GM18909 (cell line): ENCODE results near the gene LIMA1.
"Not testable (repeated sequence)": the region's sequence is repeated elsewhere in the genome, so short reads cannot be mapped to it uniquely, and the experiment has no call there.

ENCODE experiments used
- ATAC-seq: cut with Tn5 transposase; IDR thresholded peaks from one replicate; pipeline ENCODE4 v1.9.1; 2021; ENCODE audit warnings: mild to moderate bottlenecking; ENCODE audit not compliant: unreplicated experiment, poor library complexity

LIMA1 gene

DNA sequence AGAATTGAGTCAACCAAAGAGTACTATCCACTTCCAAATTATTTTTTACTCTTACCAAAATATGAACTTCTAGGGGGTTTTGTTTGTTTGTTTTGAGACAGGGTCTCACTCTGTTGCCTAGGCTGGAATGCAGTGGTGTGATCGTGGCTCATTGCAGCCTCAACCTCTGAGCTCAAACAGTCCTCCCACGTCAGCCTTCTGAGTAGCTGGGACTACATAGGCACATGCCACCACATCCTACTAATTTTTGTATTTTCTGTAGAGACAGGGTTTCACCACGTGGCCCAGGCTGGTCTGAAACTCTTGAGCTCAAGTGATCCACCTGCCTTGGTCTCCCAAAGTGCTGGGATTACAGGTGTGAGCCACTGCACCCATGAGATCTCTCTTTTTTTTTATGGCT lies 7.4 kb upstream of the LIMA1 start:
- not testable (repeated sequence) for ATAC-seq

DNA sequence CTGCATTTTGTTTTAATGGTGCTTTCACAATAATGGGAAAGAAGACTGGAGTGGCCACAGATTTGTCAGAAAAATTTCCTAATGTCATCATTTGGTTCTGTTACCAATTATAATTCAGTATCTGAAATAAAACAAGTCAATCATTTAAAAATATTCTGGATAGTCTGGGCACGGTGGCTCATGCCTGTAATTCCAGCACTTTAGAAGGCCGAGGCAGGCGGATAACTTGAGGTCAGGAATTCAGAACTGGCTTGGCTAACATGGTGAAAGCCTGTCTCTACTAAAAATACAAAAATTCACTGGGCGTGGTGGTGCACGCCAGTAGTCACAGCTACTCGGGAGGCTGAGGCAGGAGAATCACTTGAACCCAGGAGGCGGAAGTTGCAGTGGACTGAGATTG lies 4.0 kb upstream of the LIMA1 start:
- no peak for ATAC-seq

DNA sequence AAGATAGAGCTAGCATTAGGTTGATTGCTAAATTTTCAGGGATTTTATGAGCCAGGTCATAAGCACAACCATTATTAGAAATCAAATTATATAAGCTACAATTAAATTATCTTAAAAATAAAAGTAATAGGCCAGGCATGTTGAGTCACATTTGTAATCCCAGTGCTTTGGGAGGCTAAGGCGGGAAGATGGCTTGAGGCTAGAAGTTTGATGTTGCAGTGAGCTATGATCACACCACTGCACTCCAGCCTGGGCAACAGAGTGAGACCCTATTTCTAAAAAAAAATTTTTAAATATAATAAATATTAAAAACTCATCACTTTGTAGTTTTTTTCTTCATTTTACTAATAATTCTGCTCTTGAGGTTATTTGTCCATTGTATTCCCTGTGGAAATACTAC lies 1.9 kb upstream of the LIMA1 start:
- ATAC-seq, result no peak

DNA sequence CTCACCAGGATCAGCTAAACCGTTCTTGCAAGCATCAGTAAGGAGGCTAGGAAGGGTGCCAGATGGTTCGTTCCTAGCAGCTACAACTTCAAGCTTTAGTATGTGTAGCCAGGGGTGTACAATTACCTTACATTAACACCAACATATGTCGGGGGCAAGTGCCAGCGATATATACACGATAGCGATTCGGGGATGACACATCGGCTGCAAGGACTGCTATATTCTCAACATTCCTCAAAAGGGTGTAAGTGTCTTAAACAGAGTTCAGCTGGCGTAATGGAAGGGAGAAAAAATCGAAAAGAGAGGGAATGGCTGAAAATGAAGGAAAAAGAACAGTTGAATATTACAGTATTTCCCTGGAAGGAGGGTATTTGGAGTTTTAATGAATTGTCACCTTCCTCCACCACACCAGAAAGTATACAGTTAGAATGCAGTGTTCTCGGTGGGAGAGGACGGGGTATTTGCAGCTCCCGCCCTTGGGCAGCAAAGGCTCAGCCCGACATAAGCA lies 545 bp downstream of the LIMA1 start:
- peak; percentile 24 for ATAC-seq

DNA sequence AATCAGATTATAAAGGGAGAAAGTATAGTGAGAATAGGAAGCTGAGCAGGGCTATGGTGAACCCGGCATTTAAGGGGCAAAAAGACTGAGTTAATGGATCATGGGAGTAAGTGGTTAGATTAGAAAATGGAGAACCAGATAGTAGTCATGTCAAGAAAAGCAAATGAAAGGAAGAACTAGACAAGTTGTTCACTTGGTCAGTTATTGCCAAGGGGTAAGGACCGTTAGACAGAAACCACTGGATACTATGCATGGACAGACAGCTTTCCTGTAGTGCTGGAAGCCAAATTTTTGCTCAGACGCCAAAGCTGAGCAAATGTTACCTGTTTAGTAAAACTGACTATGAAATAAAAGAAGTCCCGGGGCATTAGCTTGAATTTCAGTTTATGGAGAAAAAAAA lies 3.8 kb downstream of the LIMA1 start:
- ATAC-seq, result no peak

DNA sequence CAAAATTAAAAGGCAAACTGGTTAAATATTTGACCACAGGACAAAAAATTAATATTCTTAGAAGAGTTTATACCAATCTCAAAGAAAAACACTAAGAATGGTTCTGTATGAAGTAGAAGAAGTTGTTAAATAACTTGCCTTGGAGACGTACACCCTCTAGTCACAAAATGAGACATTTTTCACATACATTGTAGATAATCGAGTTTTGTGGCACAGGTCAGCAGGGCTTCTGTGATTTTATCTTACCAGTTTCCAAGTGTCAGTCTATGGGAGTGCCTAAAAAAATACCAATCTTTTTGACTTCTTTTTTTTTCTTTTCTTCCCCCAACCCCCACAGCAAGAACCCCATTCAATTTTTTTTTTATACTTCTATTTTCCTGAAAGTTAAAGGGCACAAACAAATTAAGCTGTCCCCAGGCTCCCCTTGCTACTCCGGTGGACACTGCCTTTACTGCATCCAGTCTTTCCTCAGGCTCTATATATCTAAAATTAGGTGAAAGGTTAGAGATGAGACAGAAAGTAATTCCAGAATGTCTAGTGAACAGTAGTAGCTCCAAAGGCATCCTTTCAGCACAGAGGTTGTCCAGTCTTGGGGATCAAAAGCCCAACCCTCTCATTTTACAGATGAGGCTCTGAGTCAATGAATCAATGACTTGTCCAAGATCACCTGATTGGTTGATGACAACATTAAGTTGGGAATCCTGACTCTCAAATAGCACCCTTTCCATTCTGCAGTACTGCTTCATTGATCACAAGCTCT lies 6.2 kb downstream of the LIMA1 start:
- ATAC-seq, result no peak

DNA sequence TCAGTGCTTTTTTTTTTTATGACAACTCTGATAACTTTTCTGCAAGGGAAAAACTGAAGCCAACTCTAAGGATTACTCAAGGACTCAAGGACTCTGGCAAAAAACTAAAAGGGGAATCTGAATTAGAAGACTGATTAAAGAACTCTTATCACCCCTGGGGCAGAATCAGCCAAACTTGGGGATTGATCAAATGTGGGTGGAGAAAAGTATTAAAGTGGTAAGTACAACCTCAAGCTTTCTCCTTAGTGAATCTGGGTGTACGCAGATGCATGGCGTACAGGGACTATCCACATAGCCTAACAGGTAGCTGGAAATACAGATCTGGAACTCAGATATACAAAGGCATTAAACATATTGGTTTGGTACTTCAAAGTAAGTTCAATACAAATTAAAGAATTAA lies 7.3 kb downstream of the LIMA1 start:
- ATAC-seq, result no peak

DNA sequence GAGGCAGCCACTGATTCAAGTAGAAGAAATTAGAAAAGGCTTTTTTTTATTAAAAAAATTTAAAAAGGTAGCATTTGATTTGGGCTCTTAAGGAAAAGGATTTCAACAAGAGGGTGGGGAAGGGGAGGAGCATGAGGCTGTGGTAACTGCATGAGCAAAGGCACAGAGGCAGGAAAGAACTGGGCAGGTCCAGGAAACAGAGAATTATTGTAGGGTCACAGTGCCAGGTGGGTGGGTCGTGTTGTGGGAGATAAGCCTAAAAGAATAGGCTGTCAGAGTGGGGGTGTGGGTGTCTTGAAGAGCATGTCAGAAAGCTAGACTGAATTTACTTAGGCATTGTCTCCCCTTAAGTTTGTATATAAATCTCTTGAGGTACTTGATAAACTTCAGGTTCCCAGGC lies 7.8 kb downstream of the LIMA1 start:
- ATAC-seq, result no peak

DNA sequence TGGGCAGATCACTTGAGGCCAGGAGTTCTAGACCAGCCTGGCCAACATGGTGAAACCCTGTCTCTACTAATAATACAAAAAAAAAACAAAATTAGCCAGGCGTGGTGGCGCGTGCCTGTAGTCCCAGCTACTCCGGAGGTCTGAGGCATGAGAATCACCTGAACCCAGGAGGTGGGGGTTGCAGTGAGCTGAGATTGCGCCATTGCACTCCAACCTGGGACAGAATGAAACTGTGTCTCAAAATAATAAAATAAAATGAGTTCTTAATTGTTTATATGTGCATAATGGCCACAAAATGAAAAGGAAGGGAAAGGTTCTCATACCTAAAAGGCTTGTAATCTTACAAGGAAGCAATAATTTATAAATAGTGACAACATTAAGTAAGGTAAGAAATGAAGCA lies 8.2 kb downstream of the LIMA1 start:
- ATAC-seq, result not testable (repeated sequence)

DNA sequence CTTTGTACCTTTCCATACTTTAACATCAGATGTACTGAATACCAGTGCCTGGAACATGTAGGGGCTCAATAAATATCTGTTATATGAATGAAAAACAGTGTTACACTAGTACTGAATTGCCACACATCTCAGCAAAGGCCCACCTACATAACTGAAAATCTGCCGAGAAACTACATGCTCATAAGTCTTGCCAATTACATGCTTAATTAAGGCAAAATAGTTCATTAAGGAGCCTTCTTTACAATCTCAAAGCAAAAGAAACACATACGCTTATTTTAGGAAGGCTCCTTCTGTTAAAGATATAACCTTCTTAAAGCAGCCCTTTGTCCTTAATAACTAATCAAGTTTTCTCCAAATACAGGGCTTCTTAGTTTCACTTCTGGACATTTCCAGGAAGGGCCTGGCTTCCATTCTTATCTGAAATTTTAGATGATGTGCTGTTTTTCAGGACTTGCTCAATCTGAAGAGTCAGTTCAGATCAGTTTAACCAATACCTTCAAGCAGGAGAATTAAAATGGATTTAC lies 11.5 kb downstream of the LIMA1 start:
- ATAC-seq, result no peak

DNA sequence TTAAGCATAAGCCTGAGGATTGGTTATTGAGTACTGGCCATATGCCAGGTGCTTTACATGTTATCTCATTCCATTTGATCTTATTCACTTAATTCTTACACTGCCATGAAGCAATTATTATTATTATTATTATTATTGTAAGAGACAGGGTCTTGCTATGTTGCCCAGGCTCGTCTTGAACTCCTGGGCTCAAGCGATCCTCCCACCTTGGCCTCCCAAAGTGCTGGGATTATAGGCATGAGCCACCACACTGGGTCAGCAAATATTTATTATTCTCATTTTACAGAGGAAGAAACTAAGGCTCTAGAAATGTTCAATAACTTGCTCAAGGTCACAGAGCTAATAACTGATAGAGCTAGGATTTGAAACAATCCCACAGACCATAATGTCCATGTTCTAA lies 14.8 kb downstream of the LIMA1 start:
- no peak for ATAC-seq

DNA sequence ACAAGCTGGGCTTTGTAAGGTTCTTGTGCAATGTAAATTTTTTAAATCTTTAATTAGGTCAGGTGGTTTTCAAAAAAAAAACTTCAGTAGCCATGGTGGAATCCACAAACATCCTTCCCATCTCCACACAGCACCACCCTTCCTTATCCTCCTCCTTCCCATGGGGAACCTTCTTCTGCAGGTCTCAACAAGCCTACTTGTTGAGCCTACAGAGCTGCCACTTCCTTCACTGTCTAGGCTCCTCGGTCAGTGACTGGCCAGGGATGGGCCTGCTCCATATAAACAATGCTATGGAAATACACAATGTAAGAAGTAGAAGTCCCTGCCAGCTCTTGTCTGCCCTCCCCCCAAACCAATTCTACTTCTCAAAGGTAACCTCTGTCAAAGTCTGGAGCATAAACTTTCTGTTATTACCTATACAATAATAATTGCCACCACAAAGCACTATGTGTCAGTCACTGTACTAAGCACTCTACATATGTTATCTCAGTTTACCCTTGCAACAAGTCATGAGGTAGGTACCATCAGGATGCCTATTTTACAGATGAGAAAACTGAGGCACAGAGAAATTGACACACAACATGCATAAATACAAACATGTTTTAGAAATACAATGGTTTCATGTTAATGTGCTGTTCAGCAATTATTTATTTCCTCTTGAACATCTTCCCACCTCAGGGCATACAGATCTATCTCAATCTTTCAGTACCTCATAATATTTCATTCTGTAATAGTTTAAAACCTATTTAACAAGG lies 17.4 kb downstream of the LIMA1 start:
- no peak for ATAC-seq

DNA sequence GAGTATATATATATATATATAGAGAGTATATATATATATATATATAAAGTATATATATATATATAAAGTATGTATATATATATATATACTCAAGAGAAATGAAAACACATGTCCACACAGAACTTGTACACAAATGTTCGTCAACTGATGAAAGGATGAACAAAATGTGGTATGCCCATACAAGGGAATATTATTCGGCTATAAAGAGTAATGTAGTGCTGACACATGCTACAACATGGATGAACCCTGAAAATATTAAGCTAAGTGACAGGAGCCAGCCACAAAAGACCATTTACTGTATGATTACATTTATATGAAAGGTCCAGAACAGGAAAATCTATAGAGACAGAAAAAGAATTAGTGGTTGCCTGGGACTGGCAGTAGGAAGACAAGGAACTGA lies 19.5 kb downstream of the LIMA1 start:
- no peak for ATAC-seq

DNA sequence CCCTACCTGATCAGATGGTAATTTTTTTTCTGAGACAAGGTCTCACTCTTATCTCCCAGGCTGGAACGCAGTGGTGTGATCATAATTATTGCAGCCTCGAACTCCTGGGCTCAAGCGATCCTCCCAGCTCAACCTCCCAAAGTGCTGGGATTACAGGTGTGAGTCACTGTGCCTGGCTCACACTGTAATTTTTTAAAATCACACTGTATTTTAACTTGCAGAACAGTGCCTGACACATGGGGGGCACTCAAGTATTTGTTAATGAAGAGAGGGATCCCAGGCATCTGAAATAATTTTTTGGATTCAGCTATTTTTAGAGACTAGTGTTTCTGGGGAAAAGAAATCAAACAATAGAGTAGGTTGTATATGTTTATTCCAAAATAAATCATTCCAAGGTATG lies 21.7 kb downstream of the LIMA1 start:
- ATAC-seq, result no peak

DNA sequence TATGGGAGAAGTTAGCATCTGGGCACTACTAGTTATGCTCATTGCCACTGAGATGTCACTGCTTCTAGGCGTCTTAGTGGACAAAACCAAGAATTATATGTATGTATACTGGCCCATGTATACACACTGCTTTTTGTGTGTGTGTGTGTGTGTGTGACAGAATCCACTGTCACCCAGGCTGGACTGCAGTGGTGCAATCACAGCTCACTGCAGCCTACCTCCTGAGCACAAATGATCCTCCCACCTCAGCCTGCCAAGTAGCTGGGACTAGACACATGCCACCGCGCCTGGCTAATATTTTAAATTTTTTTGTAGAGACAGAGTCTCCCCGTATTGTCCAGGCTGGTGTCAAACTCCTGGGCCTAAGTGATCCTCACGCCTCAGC lies 25.2 kb downstream of the LIMA1 start:
- ATAC-seq, result no peak

DNA sequence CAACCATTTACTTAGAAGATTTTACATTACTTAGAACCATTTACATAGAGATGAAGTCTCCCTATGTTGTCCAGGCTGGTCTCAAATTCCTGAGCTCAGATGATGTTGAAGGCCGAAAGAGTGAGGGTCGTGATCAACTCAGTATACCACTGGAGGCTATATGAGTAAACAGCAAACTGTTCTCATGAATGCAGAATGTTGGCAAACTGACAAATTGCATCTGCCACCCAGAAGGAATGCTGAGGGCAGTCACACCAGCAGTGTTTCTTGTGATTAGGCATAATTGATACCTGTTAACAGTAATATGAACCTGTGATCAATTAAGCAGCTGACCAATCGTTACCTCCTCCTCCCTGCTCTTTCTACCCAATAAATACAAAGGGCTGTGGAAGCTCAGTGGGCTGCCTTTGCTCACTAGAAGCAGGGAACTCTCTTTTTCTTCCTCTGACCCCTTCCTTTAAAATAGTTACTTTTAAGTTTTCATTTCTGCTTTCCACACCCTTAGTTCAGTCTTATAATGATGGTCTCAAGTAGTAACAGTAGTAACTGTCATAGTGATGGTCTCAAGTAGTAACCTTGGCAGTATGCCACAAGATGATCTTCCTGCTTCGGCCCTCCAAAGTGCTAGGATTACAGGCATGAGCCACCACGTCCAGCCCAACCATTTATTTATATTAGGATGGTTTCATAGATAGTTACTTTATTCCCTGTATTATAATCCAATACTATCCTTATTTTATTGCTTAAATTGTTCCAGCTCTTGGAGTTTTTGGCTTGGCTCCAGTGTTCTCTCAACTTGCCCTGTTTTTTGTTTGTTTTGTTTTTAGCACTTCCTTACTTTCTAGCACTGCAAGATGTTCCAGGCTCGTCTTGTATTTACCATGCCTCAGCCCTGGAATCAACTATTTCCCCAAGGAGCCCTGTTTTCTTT lies 25.8 kb downstream of the LIMA1 start:
- ATAC-seq, result no peak

DNA sequence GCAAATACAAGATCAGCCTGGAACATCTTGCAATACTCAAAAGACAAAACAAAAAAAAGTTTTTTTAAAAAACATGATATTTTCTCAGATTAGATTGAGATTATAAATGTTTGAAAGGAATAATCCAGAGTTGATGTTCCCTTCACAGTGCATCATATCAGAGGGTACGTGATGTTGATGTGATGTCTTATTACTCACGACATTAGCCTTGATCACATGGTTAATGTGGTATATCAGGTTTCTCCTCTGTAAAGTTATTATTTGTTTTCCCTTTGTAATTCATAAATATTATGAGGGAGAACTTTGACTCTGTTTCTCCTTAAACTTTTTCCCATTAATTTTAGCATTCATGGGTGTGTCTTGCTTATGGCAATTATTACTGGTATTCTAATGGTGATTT lies 26.6 kb downstream of the LIMA1 start:
- no peak for ATAC-seq

DNA sequence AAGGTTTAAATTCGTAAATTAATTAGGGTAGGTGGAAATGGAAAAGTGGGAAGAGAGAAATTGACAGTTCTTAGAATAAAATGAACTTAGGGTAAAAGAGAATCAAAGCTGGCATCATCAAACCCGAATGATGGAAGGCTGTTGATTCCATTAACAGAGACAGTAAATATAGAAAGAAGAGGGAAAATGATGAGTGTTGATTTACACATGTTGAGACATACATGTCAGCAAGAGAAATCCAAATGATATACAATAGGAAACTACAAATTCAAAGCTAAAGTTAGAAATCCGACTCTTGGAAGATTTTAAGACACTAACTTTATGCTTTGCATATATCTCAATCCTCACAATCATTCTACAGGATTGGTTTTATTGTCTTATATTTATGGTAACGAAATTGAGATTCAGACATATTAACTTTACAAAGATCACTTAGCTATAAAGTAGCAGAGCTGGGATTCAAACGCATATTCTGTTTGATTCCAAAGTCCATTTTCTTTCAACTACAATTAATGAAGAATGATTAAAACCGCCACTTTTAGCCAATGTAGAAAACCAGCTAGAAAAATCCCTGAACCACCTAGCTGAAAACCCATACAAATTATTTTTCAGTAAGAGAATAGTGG lies 30.2 kb downstream of the LIMA1 start:
- ATAC-seq, result no peak

DNA sequence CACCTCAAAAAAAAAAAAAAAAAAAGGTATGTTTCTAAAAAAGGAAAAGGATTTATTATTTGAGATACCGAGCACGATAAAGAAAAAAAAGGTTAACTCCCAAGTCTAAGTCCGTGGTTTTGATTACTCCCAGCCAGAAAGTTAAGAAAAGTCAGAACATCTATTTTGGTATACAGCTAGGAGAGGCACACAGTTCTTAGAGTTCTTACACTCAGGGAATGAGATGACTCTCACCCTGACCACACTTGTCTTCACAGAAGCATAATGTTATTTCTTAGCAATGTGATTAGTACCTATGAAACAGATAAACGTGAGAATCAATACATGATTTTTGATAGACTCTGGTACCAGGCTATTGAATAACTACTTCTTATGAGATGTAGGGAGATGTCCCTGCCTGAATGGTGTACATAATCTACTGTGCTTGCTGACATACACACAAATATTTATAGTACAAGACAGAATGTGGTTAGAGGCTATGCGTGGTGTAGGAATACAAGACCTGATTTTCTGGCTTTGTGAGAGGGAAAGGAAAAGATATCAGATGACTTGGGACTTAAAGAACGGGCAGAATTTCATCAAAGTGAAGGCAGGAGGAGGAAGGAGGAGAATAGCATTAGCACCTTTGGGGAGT lies 31.6 kb downstream of the LIMA1 start:
- no peak for ATAC-seq
